ENCODE measurements around the gene CLCN5.

- TF ChIP-seq, protein P1, sequence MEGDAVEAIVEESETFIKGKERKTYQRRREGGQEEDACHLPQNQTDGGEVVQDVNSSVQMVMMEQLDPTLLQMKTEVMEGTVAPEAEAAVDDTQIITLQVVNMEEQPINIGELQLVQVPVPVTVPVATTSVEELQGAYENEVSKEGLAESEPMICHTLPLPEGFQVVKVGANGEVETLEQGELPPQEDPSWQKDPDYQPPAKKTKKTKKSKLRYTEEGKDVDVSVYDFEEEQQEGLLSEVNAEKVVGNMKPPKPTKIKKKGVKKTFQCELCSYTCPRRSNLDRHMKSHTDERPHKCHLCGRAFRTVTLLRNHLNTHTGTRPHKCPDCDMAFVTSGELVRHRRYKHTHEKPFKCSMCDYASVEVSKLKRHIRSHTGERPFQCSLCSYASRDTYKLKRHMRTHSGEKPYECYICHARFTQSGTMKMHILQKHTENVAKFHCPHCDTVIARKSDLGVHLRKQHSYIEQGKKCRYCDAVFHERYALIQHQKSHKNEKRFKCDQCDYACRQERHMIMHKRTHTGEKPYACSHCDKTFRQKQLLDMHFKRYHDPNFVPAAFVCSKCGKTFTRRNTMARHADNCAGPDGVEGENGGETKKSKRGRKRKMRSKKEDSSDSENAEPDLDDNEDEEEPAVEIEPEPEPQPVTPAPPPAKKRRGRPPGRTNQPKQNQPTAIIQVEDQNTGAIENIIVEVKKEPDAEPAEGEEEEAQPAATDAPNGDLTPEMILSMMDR (IDR thresholded peaks at IDR 0.05 in 4 of 5, conservative IDR thresholded peaks at IDR 0.05 in 1 of 5): no peak
- TF ChIP-seq POLR2A (IDR thresholded peaks at IDR 0.05): no peak
These were observed 55.8 kb downstream of the CLCN5 start for GRCh38 chrX:49978176-49978575.

Data from gastrocnemius medialis (tissue), 4 donors.